ENCODE data around the gene ENTR1. TPM values are rescaled to one million over a fixed set of nuclear protein-coding genes. Genes with fewer than 3 reads are reported as not detected.

ENTR1 gene
- total and polyA plus RNA-seq, 2 donors (not counting 1 experiment from before 2014, with no cell fraction given): 77.7 to 86.3 TPM

DNA sequence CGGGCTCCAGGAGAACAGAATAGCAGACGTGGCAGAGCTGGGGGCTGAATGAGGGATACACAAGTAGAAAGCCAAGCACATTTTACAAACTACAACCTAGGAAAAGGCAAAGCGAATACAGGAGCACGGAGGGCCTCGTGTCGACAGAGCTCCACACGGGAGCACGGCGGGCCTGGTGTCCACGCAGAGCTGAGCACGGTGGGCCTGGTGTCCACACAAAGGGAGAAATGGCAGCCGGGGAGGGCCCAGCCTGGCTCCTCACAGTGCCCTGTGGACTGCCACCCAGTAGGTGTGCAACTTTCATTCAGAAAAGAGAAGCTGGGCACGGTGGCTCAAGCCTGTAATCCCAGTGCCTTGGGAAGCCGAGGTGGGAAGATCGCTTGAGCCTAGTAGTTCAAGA, 32.7 kb upstream of the ENTR1 start:
- intact Hi-C loops (cut with micrococcal nuclease): no loop called here
- DNase-seq (no peak), ATAC-seq (ENCODE audit: low read depth) (no peak)
- Histone ChIP-seq H3K79me2 (ENCODE audit: control insufficient read depth, insufficient read depth, low read length) (peaks cover 15% of the 10 kb centered on the region), H3K9me3 (ENCODE audit: control extremely low read depth in 1 of 3, control insufficient read depth in 2 of 3, insufficient read depth in 1 of 3, low read length in 2 of 3) (no peaks in the 10 kb centered on the region), H3K27ac (ENCODE audit: low read length in 2 of 2) (no peak overlapping the region), H2AFZ (ENCODE audit: insufficient read depth, low read depth, low read length, poor library complexity, severe bottlenecking) (no peak overlapping the region), H3K9ac (ENCODE audit: low read length) (no peak overlapping the region), H3K27me3 (replicated peaks in 1 of 4; ENCODE audit: control extremely low read depth in 1 of 4, control insufficient read depth in 3 of 4, insufficient read depth in 4 of 4, low read length in 3 of 4) (no peaks in the 10 kb centered on the region), H3K4me2 (replicated peaks; ENCODE audit: low read depth, low read length, poor library complexity, severe bottlenecking) (no peak overlapping the region), H4K20me1 (ENCODE audit: control insufficient read depth, insufficient read depth, low read length, poor library complexity, severe bottlenecking) (peaks cover 29% of the 10 kb centered on the region), H3K4me3 (ENCODE audit: control extremely low read depth in 1 of 5, extremely low read depth in 1 of 5, insufficient read depth in 1 of 5, low read depth in 2 of 5, low read length in 4 of 5) (no peak overlapping the region), H3K36me3 (replicated peaks in 1 of 2; ENCODE audit: control extremely low read depth in 1 of 2, control insufficient read depth in 1 of 2, extremely low read depth in 1 of 2, insufficient read depth in 2 of 2, low read length in 1 of 2) (peaks cover 2 to 48% of the 10 kb centered on the region in 2 experiments), H3K4me1 (ENCODE audit: control insufficient read depth in 2 of 2, insufficient read depth in 2 of 2, low read length in 2 of 2) (peaks cover 8 to 13% of the 10 kb centered on the region in 2 donors)
- Mint-ChIP-seq H3K9me3 (ENCODE audit: insufficient read depth) (no peaks in the 10 kb centered on the region), H3K4me3 (no peak overlapping the region), H3K27me3 (no peaks in the 10 kb centered on the region), H3K4me1 (peaks cover 10% of the 10 kb centered on the region), H3K27ac (no peak overlapping the region)
- WGBS (ENCODE audit: insufficient coverage): 100% methylated on average over 11 of the region's 15 CpGs
- ChIA-PET POLR2A (interaction anchor here (0.6 kb wide), 1 partner anchor 58 kb away, joined by 3 read pairs; no protein-coding TSS in a partner anchor), CTCF (no interaction called here)
- no peak for TF ChIP-seq EZH2 (IDR thresholded peaks at IDR 0.05; ENCODE audit: borderline replicate concordance, insufficient read depth, low read depth, low read length, poor library complexity, severe bottlenecking)
- TF ChIP-seq, protein P1, sequence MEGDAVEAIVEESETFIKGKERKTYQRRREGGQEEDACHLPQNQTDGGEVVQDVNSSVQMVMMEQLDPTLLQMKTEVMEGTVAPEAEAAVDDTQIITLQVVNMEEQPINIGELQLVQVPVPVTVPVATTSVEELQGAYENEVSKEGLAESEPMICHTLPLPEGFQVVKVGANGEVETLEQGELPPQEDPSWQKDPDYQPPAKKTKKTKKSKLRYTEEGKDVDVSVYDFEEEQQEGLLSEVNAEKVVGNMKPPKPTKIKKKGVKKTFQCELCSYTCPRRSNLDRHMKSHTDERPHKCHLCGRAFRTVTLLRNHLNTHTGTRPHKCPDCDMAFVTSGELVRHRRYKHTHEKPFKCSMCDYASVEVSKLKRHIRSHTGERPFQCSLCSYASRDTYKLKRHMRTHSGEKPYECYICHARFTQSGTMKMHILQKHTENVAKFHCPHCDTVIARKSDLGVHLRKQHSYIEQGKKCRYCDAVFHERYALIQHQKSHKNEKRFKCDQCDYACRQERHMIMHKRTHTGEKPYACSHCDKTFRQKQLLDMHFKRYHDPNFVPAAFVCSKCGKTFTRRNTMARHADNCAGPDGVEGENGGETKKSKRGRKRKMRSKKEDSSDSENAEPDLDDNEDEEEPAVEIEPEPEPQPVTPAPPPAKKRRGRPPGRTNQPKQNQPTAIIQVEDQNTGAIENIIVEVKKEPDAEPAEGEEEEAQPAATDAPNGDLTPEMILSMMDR (IDR thresholded peaks at IDR 0.05): no peak

DNA sequence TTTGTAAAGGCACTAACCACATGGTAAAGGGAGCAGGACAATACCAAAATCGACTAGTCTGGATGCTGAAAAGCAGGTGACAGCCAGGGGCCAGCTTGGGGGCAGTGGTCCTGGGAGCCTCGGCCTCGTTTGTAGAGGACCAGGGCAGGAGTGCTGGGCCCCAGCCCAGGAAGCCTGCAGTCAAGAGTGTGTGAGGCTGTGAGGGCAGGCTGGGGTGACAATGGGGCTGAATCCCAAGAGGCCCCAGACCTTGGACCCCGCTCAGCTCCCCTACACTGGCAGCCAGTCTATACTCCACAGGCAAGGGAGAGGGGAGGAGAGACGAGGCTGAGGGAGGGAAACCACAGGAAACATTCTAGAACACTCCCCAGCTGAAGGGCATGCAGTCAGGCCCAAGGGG, 31.9 kb upstream of the ENTR1 start:
- no peak for DNase-seq
- no peak overlapping the region for H3K4me3 ChIP-seq (ENCODE audit: control extremely low read depth in 1 of 5, extremely low read depth in 1 of 5, insufficient read depth in 1 of 5, low read depth in 2 of 5, low read length in 4 of 5)
- no peak overlapping the region for H3K9ac ChIP-seq (ENCODE audit: low read length)
- no peak overlapping the region for H3K4me2 ChIP-seq (replicated peaks; ENCODE audit: low read depth, low read length, poor library complexity, severe bottlenecking)
- H4K20me1 ChIP-seq (ENCODE audit: control insufficient read depth, insufficient read depth, low read length, poor library complexity, severe bottlenecking): peaks cover 37% of the 10 kb centered on the region
- H3K9me3 Mint-ChIP-seq (ENCODE audit: insufficient read depth): no peaks in the 10 kb centered on the region
- TF ChIP-seq EZH2 (IDR thresholded peaks at IDR 0.05; ENCODE audit: borderline replicate concordance, insufficient read depth, low read depth, low read length, poor library complexity, severe bottlenecking): no peak
- TF ChIP-seq, protein P1 (IDR thresholded peaks at IDR 0.05): no peak
- peaks cover 16 to 22% of the 10 kb centered on the region in 2 donors for H3K4me1 ChIP-seq (ENCODE audit: control insufficient read depth in 2 of 2, insufficient read depth in 2 of 2, low read length in 2 of 2)
- POLR2A ChIA-PET: no interaction called here
- intact Hi-C loops (cut with micrococcal nuclease): no loop called here
- ATAC-seq (ENCODE audit: low read depth): no peak
- 100% methylated on average over 3 of the region's 5 CpGs for WGBS (ENCODE audit: insufficient coverage)
- no peaks in the 10 kb centered on the region for H3K9me3 ChIP-seq (ENCODE audit: control extremely low read depth in 1 of 3, control insufficient read depth in 2 of 3, insufficient read depth in 1 of 3, low read length in 2 of 3)
- CTCF ChIA-PET: no interaction called here
- H3K36me3 ChIP-seq (replicated peaks in 1 of 2; ENCODE audit: control extremely low read depth in 1 of 2, control insufficient read depth in 1 of 2, extremely low read depth in 1 of 2, insufficient read depth in 2 of 2, low read length in 1 of 2): peaks cover 2 to 40% of the 10 kb centered on the region in 2 experiments
- H3K4me1 Mint-ChIP-seq: peaks cover 17% of the 10 kb centered on the region
- H3K4me3 Mint-ChIP-seq: no peak overlapping the region
- H3K27ac Mint-ChIP-seq: no peak overlapping the region
- H3K27me3 Mint-ChIP-seq: no peaks in the 10 kb centered on the region
- H3K27ac ChIP-seq (ENCODE audit: low read length in 2 of 2): no peak overlapping the region
- H3K27me3 ChIP-seq (replicated peaks in 1 of 4; ENCODE audit: control extremely low read depth in 1 of 4, control insufficient read depth in 3 of 4, insufficient read depth in 4 of 4, low read length in 3 of 4): no peaks in the 10 kb centered on the region
- no peak overlapping the region for H2AFZ ChIP-seq (ENCODE audit: insufficient read depth, low read depth, low read length, poor library complexity, severe bottlenecking)
- H3K79me2 ChIP-seq (ENCODE audit: control insufficient read depth, insufficient read depth, low read length): peaks cover 23% of the 10 kb centered on the region

Data from B cell (primary cell).